Suprapubic skin (tissue), 4 donors: ENCODE measurements around the gene ZNF329. TPM values are rescaled to one million over a fixed set of nuclear protein-coding genes. Genes with fewer than 3 reads are reported as not detected.

Experiments used
- DNase-seq, 2 donors: peaks; one replicate each; pipeline ENCODE4 v3.0.0-alpha.2; 2019; ENCODE audit warnings: low spot score in 2 of 2
- H3K27ac ChIP-seq: fragments of 200-600 bp; sonication (generic); one replicate; pipeline ENCODE4 v1.5.1; 2019
- H3K27me3 ChIP-seq: fragments of 200-600 bp; sonication (generic); one replicate; pipeline ENCODE4 v1.5.1; 2019
- H3K36me3 ChIP-seq: fragments of 200-600 bp; sonication (generic); one replicate; pipeline ENCODE4 v1.5.1; 2019
- H3K4me1 ChIP-seq: fragments of 200-600 bp; sonication (generic); one replicate; pipeline ENCODE4 v1.5.1; 2019
- H3K4me3 ChIP-seq: fragments of 200-600 bp; sonication (generic); one replicate; pipeline ENCODE4 v1.5.1; 2019; ENCODE audit warnings: mild to moderate bottlenecking
- H3K9me3 ChIP-seq: fragments of 200-600 bp; sonication (generic); one replicate; pipeline ENCODE4 v1.5.1; 2019
- EP300 ChIP-seq: sonication (generic); formaldehyde crosslinking; IDR thresholded peaks from one replicate; pipeline ENCODE4 v1.6.1; 2017; ENCODE audit warnings: antibody characterized with exemption
- POLR2A ChIP-seq, 2 donors: fragments of 450-650 bp; IDR thresholded peaks; one replicate each; pipeline ENCODE4 v1.6.1; 2017; ENCODE audit warnings: antibody characterized with exemption in 2 of 2, mild to moderate bottlenecking in 2 of 2, moderate library complexity in 2 of 2
- POLR2AphosphoS5 ChIP-seq, 3 donors: sonication (generic); formaldehyde crosslinking; IDR thresholded peaks; one replicate each; pipeline ENCODE4 v1.6.1; 2017; ENCODE audit warnings: antibody characterized with exemption in 3 of 3
- WGBS: methylation state at CpG from one replicate; pipeline ENCODE4 v1.1.5; 2018; 5-methylcytosine and 5-hydroxymethylcytosine counted together
- total RNA-seq, 4 donors: library from RNA; depleted of rRNA; stranded (reverse); fragments of >200 nt; gene quantifications; one replicate each; pipeline ENCODE4 v1.1.0, GENCODE V29; 2016
- TF ChIP-seq, protein P1 (sequence below), 2 donors: fragments of 200-600 bp in 1 of 2; fragments of 450-650 bp in 1 of 2; sonication (generic) in 1 of 2; IDR thresholded peaks; one replicate each; pipeline ENCODE4 v1.5.1; 2016 to 2019; ENCODE audit warnings: antibody characterized with exemption in 2 of 2, mild to moderate bottlenecking in 1 of 2, moderate library complexity in 1 of 2

The ZNF329 gene
- total RNA-seq, 4 donors from 2014 or later = 6.5 to 11.6 (median 9.9) TPM

DNA sequence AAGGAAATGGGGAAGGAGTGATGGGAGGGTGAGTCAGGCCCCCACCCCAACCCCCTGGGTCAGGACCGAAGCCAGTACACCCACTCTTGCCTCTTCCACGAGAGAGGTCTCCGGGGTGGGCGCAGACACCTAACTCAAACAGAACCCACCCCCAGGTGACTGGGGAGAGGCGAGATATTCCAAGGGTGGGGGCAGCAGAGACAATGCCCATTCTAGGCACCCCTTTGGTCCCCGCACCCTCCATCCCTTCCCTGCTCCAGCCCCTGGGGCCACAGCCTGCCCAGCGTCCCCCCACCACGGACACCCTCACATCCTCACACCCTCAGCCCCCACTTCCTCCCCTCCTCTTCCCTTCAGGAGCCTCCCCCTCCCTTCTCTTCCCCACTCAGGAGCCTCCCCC lies 53.2 kb downstream of the ZNF329 start:
- peak overlapping the region; percentile 83 for H3K4me3 ChIP-seq
- 37% methylated on average over 8 of the region's 8 CpGs for WGBS
- H3K9me3 ChIP-seq = peaks cover 11% of the 10 kb centered on the region
- peaks cover 15% of the 10 kb centered on the region for H3K4me1 ChIP-seq
- no peaks in the 10 kb centered on the region for H3K27me3 ChIP-seq
- TF ChIP-seq, protein P1, sequence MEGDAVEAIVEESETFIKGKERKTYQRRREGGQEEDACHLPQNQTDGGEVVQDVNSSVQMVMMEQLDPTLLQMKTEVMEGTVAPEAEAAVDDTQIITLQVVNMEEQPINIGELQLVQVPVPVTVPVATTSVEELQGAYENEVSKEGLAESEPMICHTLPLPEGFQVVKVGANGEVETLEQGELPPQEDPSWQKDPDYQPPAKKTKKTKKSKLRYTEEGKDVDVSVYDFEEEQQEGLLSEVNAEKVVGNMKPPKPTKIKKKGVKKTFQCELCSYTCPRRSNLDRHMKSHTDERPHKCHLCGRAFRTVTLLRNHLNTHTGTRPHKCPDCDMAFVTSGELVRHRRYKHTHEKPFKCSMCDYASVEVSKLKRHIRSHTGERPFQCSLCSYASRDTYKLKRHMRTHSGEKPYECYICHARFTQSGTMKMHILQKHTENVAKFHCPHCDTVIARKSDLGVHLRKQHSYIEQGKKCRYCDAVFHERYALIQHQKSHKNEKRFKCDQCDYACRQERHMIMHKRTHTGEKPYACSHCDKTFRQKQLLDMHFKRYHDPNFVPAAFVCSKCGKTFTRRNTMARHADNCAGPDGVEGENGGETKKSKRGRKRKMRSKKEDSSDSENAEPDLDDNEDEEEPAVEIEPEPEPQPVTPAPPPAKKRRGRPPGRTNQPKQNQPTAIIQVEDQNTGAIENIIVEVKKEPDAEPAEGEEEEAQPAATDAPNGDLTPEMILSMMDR (IDR thresholded peaks at IDR 0.05) = no peak
- TF ChIP-seq POLR2AphosphoS5 (IDR thresholded peaks at IDR 0.05) (no peak), POLR2A (IDR thresholded peaks at IDR 0.05) (no peak), EP300 (no peak)
- no peaks in the 10 kb centered on the region for H3K36me3 ChIP-seq
- no peak for DNase-seq
- no peak overlapping the region for H3K27ac ChIP-seq

DNA sequence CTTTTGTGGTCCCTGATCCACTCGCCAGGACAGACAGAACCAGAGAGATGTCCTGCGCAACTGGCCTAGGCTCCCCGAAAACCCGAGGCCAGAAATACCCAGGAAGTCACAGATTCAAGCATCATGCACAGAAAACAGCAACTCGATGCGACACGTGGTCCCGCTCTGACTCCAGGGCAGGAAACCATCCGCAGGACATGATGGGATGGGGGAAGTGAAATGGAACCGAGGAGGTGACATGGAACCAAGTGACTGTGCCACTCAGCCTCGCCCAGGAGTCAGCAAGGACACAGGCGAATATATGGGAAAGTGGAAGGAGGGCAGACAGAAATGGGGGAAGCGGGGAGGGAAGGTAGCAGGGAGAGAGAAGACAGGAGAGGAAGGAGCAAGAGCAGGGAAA lies 53.7 kb downstream of the ZNF329 start:
- TF ChIP-seq, protein P1 (IDR thresholded peaks at IDR 0.05) = no peak
- TF ChIP-seq POLR2AphosphoS5 (IDR thresholded peaks at IDR 0.05) = no peak
- peaks cover 11% of the 10 kb centered on the region for H3K9me3 ChIP-seq
- no peaks in the 10 kb centered on the region for H3K27me3 ChIP-seq
- DNase-seq = no peak
- 81% methylated on average over 13 of the region's 13 CpGs for WGBS
- peak overlapping the region; percentile 83 for H3K4me3 ChIP-seq
- H3K27ac ChIP-seq = no peak overlapping the region
- no peaks in the 10 kb centered on the region for H3K36me3 ChIP-seq
- H3K4me1 ChIP-seq = peaks cover 15% of the 10 kb centered on the region

DNA sequence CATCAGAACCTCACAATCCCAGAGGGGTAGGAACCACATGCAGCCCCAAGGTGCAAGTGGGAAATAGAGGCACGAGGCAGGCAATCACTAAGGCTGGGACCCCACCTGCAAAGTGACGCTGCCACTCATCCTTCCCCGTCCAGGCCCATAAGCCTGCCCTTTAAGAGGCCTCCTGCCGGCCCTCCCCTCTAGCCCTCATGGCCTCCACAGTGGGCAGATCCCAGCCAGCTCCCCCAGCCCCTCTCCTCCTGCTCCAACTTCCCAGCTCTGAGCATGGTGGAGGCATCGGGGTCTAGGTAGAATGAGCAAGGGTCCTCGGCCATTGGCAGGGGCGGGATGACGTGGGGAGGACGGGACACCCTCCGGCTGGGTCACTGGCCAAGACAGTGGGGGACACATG lies 55.3 kb downstream of the ZNF329 start:
- TF ChIP-seq POLR2A (IDR thresholded peaks at IDR 0.05) = no peak
- no peak for TF ChIP-seq POLR2AphosphoS5 (IDR thresholded peaks at IDR 0.05)
- TF ChIP-seq, protein P1 (IDR thresholded peaks at IDR 0.05) = no peak
- no peak for TF ChIP-seq EP300
- Histone ChIP-seq H3K4me1 (peaks cover 15% of the 10 kb centered on the region), H3K36me3 (no peaks in the 10 kb centered on the region), H3K4me3 (no peak overlapping the region), H3K27ac (no peak overlapping the region), H3K27me3 (no peaks in the 10 kb centered on the region), H3K9me3 (peaks cover 13% of the 10 kb centered on the region)
- WGBS = 96% methylated on average over 4 of the region's 10 CpGs
- no peak for DNase-seq

DNA sequence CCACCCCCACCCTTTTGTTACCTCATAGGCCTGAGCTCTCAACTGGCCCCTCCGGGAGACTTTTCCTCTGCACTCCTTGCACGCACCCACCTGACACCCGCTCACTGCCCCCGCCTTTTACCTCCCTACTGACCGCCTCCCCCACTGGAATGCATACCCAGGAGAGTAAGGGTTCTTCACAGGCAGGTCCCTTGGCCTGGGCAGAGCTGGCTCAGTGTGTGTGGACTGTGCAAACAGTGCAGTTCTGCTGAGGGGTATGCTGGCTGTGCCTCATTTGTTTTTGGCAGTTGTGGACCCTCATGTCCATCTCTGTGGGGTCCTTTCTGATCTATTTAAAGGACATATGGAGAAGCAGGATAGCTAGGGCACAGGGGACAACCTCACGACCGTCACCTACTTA lies 57.5 kb downstream of the ZNF329 start:
- Histone ChIP-seq H3K36me3 (peaks cover 14% of the 10 kb centered on the region), H3K9me3 (peaks cover 26% of the 10 kb centered on the region)
- TF ChIP-seq POLR2AphosphoS5 (IDR thresholded peaks at IDR 0.05) (no peak), POLR2A (IDR thresholded peaks at IDR 0.05) (no peak), EP300 (no peak)
- TF ChIP-seq, protein P1 (IDR thresholded peaks at IDR 0.05) = no peak

DNA sequence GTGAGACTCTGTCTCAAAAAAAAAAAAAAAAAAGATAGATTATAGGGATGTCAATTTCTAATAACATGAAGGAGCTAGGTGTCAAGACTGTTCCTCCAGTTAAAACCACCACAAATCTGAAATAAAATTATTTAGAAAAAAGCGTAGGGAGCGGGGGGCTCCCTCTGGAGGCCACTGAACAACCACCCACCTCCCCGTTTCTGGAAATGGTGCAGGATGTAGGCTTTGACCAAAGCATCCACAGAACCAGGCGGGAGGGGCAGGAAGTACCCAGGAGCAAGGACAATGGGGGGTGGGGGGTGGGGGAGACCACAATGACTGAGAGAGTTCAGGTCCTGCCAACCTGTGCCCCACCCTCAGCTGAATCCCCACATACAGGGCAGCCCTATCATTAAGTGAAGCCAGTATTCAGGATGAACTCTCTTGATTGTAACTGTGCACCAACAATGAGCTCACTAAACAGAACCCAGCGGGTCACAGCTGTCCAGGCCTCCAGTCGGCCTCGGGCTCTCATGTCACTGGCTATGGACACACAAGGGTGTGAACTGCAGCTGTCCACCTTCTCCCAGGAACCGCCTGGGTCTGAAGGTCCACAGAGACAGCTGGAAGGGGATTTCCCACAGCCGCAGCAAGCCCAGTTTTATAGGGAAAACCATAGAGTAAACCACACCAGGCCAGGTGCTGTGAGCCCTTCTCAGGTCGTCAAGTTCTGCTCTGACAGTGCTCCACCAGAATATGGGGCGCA lies 59.2 kb downstream of the ZNF329 start:
- H3K27ac ChIP-seq = no peak overlapping the region
- WGBS = 80% methylated on average over 9 of the region's 11 CpGs
- no peaks in the 10 kb centered on the region for H3K27me3 ChIP-seq
- no peak overlapping the region for H3K4me3 ChIP-seq
- peaks cover 28% of the 10 kb centered on the region for H3K36me3 ChIP-seq
- TF ChIP-seq, protein P1 (IDR thresholded peaks at IDR 0.05) = no peak
- TF ChIP-seq EP300 (no peak), POLR2A (IDR thresholded peaks at IDR 0.05) (no peak), POLR2AphosphoS5 (IDR thresholded peaks at IDR 0.05) (no peak)
- no peaks in the 10 kb centered on the region for H3K4me1 ChIP-seq
- peaks cover 28% of the 10 kb centered on the region for H3K9me3 ChIP-seq
- no peak for DNase-seq

More for the DNA sequence above, 57.5 kb downstream of the ZNF329 start:
- Histone ChIP-seq H3K4me3 (no peak overlapping the region), H3K27ac (no peak overlapping the region), H3K27me3 (no peaks in the 10 kb centered on the region), H3K4me1 (peaks cover 9% of the 10 kb centered on the region)
- no peak for DNase-seq
- 99% methylated on average over 7 of the region's 7 CpGs for WGBS
